HG03520 (cell line): Measurements from ENCODE around the gene RABGEF1.
"Not testable (repeated sequence)": the region's sequence is repeated elsewhere in the genome, so short reads cannot be mapped to it uniquely, and the experiment has no call there.

Source experiments
- ATAC-seq: cut with Tn5 transposase; IDR thresholded peaks from one replicate; pipeline ENCODE4 v1.9.1; 2021; ENCODE audit warnings: mild to moderate bottlenecking, moderate library complexity; ENCODE audit not compliant: unreplicated experiment

Gene RABGEF1

DNA sequence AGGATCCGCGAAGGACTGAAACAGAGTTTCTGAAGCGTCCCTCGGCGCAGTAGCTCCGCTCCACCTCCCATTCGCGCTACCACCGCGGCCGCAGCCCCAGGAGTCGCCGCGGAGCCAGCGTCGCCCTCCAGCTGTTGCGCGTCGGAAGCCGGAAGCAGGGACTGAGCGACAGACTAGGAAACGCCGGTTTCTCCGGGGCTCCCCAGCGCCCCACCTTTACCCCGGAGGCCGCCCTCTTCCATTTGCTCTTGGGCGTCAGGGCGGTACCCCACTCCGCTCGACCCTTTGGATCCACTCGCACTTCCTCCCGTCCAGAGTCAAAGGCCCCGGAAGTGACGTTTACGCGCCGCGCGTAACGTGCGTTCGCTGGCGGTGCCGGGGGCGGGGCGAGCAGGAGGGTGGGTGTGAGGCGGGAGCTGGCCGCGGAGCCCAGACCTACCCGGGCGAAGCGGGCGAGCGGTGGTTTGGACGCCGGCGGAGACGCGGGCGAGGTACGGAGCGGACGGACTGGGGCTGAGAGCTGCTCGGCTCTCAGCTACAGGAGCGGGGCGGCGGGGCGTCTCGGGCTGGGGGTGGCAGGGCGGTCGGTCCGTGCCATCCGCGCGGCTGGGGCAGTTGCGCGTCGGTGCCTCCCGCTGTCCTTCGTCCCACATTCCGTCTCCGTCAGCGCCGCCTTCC, at the start of gene RABGEF1:
Gene RABGEF1 (plus strand): TSS at position 432 of the 678 bp plus-strand sequence. CDS start 31,167 bp downstream, outside the sequence.
- ATAC-seq = peak; percentile 84

DNA sequence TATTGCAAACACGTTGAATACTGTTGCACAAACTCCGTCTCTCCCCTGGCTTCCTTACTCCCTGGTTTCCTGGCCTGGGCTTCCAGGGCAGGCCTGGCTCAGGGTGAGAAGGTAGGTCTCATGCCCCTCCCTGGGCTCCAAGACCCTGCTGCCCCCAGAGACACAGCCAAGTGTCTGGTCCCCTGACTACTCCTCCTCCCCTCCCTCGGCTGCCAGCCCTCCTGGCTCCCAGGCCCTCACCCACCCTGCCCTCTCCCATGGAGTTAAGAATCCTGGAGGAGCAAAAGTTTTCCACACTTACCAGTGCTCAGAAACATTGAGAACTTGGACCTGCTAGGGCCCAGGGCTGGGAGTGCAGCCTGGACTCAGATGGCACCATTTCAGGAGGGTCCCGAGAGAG, 47.2 kb upstream of the RABGEF1 start:
- ATAC-seq = no peak

DNA sequence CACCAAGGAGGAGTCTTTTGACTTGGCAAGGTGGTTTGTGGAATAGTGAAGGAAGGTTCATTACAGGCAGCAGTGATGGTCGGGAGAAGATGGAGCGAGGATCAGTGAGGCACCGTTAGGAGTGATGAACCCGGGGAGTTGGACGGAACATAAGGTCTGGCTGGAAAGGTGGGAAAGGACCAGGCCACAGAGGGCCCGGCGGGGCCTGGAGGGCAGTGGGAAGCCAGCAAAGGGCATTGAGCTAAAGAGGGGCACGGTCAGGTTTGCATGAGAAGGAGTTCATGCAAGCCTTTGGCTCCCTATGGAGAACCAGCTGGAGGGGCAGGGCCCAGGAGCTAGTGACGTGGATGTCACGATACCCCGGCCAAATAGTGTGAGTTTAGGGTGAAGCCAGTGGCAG, 46.2 kb upstream of the RABGEF1 start:
- ATAC-seq = no peak

DNA sequence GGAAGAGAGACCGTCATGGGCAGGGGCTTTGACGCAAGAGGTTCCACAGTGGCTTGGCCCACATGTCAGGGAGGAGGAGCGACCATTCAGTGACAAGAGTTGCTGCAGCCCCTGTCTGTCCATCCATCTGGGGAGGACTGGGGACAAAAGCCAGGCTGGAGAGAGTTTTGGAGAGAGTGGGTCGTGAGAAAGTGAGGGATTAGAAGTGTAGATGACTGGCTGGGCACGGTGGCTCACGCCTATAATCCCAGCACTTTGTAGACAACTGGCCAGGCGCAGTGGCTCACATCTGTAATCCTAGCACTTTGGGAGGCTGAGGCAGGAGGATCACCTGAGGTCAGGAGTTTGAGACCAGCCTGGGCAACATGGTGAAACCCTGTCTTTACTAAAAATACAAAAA, 45.1 kb upstream of the RABGEF1 start:
- not testable (repeated sequence) for ATAC-seq

DNA sequence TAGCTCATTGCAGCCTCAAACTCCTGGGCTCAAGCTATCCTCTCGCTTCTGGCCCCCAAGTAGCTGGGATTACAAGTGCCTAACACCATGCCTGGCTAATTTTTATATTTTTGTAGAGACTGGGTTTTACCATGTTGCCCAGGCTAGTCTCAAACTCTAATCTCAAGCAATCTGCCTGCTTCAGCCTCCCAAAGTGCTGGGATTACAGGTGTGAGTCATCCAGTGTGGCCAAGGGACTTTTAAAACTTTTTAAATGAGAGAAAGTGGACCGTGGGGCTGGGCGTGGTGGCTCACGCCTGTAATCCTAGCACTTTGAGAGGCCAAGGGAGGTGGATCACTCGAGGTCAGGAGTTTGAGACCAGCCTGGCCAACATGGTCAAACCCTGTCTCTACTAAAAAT, 44.4 kb upstream of the RABGEF1 start:
- ATAC-seq = not testable (repeated sequence)

DNA sequence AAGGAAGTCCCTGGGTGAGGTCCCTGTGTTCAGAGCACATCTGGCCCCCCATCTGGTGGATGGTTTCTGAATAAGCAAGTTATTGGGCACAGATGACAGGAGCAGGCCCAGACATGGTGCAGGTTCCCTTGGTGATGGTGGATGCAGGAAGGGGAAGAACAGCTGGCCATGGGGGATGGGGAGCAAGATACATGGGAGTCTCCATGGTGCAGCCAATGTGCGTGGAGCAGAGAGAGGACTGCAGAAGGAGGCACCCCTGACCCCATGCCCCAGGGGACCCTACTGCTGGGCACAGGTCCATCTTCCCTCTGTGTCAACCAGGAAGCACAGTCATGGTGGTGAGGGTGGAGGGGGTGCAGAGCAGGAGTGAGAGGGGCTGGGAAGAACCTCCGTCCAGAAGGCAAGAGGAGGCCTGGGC, 43.8 kb upstream of the RABGEF1 start:
- ATAC-seq = no peak

DNA sequence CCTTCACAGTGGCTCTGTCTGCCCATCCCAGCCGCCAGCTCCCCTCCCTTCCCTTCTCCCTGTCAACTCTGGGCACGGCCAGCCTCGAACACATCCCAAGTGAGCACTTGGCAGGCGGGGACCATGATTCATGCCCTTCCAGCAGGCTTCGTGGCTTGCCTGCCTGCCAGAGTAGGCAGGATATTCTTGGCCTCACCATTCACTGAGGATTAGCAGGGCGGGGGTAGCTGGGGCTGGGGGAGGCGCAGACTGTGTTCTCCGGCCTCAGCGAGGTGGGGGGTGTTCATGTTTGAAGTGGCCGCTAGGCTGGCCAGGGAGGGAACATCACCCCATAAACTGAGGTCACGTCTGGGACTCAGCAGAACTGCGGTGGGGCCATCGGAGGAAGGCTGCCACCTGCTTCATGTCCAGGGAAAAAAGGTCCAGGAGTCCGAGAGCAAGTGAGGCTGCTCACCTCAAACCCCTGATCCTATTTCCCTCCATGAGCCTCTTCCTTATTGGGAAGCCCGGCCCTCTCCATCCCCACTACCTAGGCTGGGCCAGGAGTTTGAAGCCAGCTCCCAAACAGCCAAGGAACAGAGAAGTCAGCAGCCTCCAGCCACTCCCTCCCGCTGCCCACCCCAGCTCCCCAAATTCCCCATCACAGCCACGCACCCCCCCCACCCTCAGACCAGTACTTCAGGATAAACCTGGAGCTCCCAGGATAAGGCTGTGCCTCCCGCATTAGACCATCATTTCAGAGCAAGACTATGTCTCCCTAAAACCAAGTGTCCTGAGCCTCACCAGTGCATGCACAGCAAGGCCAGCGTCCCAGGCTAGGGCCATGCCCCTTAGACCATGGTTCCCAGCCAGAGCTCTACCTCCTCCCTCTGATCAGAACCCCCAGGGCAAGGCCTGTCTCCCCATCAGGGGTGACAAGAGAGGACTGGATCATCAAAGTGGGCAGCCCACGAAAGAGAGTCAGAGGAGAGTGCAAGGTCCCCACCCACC, 42.8 kb upstream of the RABGEF1 start:
- ATAC-seq = no peak

DNA sequence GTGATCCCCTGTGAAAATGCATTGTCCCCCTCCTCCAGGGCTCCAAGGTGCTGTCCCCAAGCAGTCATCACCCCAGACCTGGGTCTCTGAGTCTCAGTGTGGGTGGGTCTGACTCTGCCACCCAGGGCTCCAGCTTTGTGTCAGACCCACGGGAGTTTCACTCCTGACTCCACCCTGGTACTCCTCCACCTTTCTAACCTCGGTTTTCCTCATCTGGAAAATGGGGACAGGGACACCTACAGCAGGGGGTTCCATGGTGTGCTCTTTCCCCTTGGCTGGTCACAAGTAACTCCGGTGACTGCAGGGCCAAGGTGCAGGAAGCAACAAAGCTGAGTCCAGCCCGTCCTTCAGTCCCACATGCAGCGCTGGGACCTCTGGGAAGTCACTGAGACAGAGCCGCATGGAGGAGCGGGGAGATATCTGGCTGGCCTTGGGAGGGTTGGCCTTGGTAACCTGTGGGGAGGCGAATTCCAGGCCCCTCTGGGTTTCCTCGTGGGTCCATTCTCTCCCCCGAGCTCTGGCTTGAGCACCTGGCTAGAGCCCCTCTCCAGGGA, 41.8 kb upstream of the RABGEF1 start:
- ATAC-seq = no peak

DNA sequence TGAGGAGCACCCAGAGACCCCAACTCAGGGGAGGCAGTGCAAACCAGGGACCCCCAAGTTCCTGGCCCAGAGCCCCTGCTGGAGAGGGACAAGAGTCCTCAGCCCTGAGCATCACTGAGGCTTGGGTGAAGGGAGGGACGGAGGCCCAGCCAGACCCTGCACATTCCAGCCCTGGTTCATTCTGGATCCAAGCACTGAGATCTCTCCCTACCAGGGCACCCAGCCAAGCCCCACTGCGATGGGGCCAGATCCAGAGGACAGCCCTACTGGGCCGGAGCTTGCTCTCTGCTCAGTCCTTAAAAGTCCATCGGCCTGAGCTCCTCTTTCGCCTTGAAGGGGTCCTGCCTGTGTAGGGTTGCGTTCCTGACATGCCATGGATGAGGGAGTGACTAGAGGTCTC, 40.5 kb upstream of the RABGEF1 start:
- no peak for ATAC-seq

DNA sequence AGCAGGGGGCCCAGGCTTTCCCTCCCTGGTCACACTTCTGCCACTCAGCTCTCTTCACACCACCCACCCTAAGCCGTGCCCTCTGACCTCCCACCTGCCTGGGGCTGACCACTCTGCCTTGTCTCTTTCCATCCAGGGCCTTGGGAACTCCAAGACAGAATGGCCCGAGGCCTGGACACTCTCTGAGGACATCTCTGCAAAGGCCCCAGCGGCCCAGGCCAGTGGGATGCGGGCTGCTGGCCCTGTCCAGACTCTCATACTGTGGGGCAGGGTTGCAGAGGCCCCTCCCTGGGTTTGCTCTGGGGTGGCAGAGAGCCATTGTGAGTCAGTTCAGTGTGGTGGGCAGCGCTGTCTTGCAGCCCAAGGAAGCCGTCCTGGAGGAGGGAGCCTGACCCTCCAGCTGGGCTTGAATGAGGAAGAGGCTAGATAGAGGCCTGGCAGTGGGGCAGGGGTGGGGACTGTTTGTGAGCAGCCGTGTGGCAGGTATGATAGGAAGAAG, 39.9 kb upstream of the RABGEF1 start:
- no peak for ATAC-seq

DNA sequence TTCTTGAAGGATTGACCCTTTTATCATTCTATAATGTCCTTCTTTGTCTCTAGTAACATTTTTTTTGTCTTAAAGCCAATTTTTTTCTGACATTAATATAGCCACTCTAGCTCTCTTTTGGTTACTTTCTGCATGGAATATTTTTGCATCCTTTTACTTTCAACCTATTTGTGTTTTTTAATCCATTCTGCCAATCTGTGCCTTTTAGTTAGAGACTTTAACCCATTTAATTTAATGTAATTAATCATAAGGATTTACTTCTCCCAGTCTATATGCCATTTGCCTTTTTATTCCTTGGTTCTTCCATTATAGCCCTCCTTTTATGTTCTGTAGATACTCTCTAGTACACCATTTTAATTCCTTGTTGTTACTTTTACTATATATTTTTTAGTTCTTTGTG, 32.7 kb upstream of the RABGEF1 start:
- ATAC-seq = no peak

DNA sequence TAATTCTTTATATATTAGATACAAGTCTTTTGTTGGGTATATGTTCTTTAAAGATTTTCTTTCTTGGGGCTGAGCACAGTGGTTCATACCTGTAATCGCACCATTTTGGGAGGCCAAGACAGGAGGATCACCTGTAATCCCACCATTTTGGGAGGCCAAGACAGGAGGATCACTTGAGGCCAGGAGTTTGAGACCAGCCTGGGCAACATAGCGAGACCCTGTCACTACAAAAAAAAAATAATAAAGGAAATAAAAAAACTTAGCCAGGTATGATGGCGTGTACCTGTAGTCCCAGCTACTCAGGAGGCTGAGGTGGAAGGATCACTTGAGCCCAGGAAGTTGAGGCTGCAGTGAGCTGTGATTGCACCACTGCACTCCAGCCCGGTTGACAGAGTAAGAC, 29.8 kb upstream of the RABGEF1 start:
- not testable (repeated sequence) for ATAC-seq

DNA sequence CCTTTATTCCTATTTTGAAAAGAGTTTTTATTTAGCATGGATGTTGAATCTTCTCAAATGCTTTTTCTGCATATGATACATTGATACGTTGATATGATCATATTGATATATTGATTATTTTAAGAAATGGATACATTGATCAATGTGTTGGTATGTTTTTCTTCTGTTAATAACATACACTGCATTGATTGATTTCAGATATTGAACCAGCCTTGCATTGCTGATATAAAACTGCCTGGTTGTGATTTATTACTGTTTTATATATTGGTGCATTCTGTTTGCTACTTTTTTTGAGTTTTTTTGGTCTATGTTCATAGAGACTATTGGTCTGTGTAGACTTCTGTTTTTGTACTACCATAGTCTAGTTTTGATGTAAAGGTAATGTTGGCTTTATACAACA, 26.8 kb upstream of the RABGEF1 start:
- no peak for ATAC-seq

DNA sequence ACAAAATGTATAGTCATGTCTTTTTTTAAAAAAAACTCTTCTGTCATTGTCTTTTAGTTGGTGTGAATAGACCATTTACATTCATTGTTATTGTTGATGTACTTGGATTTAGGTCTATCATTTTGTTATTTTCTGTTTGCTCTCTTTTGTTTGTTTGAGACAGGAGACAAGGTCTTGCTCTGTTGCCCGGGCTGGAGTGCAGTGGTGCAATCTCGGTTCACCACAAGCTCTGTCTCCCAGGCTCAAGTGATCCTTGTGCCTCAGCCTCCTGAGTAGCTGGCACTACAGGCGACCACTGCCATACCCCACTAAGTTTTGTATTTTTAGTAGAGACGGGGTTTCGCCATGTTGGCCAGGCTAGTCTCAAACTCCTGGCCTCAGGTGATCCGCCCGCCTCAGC, 23.9 kb upstream of the RABGEF1 start:
- ATAC-seq = not testable (repeated sequence)

DNA sequence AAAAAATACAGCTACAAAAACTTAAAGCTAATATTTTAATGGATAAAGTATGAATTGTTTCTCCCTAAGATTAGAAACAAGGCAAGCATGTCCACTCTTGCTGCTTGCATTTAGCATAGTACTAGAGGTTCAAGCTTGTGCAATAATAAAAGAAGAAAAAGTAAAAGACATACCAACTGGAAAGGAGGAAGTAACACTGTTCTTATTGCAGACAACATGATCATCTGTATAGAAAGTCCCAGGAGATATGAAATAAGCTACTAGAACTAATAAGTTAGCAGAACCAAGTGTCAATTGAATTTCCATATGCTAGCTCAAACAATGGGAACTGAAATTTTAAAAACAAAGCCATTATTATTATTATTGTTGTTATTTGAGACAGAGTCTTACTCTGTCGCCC, 20.0 kb upstream of the RABGEF1 start:
- ATAC-seq = no peak

DNA sequence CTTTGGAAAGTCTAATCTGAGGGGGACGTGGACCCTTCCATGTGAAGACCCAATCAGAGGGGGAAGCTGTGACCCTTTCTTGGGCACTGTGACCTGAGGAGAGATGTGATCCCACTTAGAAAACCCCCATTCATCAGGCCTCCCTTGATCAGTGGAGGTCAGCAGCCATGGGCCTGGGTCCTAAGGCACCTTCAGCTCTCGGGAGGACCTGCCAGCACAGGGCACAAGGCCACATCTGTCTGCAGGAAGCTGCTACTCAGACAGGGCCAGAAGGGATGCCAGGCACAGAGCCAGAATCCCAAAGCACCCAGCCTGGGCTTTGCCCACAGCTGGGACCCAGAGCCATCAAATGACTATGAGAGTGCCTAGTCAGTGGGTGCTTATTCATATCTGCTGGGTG, 14.7 kb upstream of the RABGEF1 start:
- no peak for ATAC-seq

DNA sequence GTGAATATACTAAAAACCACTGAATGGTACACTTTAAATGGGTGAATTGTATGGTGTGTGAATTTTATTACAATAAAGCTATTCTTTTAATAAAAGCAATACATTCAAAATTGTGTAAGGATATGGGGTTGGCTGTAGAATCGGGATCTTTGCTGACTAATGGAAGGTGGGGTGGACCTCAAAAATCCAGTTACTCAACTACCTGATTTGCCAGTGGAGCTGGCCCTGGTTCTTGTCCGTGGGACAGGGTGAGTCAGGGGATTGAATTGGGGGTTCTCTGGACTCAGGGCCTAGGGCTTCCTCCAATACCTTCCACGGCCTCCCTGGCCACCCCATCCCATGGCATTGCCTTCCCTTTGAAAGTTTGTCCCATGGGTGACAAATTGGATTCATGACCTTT, 13.5 kb upstream of the RABGEF1 start:
- no peak for ATAC-seq

DNA sequence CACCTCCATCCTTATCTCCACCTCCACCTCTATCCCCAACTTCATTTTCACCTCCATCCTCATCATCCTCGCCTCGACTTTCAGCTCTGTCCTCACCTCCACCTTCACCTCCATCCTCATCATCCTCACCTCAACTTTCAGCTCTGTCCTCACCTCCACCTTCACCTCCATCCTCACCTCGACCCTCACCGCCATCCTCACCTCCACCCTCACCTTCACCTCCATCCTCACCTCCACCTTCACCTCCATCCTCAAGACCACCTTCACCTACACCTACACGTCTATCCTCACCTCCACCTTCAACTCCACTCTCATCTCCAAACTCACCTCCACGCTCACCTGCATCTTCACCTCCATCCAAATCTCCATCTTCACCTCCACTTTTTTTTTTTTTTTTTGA, 12.0 kb upstream of the RABGEF1 start:
- no peak for ATAC-seq

DNA sequence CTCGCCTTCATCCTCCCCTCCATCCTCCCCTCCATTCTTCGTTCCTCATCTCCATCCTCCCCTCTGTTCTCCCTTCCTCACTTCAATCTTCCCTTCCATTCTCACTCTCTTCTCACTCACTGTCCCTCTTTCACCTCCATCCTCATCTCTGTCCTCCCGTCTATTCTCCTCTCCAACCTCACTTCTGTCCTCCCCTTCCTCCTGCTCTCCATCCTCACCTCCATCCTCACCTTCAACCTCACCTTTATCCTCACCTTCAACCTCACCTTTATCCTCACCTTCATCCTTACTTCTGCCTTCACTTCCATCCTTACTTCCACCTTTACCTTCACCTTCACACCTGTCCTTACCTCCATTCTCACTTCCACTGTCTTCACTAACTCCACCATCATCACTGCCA, 11.3 kb upstream of the RABGEF1 start:
- ATAC-seq = no peak

DNA sequence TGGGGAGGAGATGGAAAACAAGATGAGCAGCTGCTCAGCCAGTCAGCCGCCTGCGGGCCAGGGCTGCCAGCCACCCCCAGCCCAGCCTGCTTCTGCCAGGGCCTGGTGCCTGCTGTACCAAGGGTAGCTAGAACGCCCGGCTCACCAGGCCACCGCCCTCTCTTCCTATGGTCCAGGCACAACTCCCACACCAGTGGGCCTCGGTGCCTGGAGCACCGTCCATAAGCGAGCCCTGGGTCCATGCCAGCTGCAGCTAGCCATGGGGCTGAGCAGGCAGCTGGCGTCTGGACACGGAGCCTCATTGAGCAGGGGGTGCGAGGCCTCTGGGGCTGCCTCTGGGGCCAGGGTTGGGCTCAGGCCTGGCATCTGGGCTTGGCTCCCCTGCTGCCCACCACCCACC, 8.5 kb upstream of the RABGEF1 start:
- ATAC-seq = no peak

DNA sequence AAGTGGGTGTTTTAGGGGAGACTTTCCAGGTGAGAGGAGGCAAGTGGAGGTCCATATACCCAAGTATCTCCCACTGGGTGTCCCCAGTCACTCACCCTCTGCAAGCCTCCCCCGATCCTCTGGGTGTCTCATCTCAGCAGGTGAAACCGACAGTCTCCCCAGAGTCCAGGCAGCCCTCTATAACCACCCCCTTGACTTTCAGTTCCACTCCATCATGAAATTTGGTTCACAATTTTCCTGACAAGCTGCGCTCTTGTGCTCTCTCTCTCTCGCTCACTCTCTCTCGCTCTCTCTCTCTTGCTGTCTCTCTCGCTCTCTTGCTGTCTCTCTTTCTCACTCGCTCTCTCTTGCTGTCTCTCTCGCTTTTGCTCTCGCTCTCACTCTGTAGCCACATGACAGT, 8.1 kb upstream of the RABGEF1 start:
- ATAC-seq = no peak

DNA sequence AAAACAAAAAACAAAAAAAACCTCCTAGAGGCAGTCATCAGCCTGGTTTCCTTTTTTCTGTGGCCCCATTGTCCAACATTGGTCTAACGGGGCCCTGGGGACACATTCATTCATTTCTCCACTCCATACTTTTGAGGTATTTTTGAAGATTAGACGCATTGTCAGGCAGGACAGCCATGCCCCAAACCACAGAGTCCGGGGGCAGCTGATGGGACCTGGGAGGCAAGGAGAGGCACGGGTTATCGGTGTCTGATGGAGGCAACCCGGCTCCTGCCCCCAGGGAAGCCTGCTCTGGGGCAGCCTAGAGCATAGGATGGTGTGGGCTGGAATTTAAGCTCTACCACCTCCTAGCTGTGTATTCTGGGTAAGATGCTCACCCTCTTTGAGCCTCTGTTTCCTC, 6.5 kb upstream of the RABGEF1 start:
- no peak for ATAC-seq
